ENCODE results near the gene ITPRIPL1.

ITPRIPL1 gene

DNA sequence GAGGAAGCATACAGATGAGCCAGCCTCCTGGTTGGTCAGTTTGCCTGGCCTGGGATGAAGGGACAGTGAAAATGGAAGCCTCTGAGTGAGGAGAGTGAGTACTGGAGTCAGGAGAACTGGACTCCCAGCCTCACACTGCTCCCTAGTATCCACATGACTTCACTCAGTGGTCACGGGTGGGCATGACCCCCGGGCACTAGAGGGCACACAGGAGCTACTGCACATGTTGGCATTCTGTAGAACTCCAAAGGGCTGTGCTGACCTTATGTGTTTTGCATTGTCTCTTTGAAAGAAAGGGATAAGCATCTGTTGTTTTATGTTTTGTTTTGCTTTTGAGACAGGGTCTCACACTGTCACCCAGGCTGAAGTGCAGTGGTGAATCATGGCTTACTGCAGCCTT lies 34.2 kb downstream of the ITPRIPL1 start:
- TF ChIP-seq, protein P1, sequence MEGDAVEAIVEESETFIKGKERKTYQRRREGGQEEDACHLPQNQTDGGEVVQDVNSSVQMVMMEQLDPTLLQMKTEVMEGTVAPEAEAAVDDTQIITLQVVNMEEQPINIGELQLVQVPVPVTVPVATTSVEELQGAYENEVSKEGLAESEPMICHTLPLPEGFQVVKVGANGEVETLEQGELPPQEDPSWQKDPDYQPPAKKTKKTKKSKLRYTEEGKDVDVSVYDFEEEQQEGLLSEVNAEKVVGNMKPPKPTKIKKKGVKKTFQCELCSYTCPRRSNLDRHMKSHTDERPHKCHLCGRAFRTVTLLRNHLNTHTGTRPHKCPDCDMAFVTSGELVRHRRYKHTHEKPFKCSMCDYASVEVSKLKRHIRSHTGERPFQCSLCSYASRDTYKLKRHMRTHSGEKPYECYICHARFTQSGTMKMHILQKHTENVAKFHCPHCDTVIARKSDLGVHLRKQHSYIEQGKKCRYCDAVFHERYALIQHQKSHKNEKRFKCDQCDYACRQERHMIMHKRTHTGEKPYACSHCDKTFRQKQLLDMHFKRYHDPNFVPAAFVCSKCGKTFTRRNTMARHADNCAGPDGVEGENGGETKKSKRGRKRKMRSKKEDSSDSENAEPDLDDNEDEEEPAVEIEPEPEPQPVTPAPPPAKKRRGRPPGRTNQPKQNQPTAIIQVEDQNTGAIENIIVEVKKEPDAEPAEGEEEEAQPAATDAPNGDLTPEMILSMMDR (conservative IDR thresholded peaks at IDR 0.05): peak; percentile 31
- TF ChIP-seq ZFX (IDR thresholded peaks at IDR 0.05): no peak
- H3K27ac ChIP-seq: no peak overlapping the region

DNA sequence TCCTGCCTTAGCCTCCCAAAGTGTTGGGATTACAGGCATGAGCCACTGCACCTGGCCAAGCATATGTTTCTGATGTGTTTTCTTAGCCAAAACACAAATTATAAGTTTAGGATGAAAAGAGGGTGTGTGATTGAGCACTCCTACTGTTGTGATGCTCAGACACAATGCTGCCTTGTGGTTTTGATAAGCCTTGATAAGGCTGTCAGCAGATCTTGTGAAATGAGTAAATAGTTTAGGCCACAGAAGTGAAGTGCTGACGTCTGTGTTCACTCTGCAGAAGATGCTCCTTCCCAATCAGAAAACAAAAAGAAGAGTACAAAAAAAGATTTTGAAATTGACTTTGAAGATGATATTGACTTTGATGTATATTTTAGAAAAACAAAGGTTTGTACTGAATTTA lies 34.7 kb downstream of the ITPRIPL1 start:
- TF ChIP-seq, protein P1 (conservative IDR thresholded peaks at IDR 0.05): no peak
- TF ChIP-seq ZFX (IDR thresholded peaks at IDR 0.05): no peak
- H3K27ac ChIP-seq: no peak overlapping the region

DNA sequence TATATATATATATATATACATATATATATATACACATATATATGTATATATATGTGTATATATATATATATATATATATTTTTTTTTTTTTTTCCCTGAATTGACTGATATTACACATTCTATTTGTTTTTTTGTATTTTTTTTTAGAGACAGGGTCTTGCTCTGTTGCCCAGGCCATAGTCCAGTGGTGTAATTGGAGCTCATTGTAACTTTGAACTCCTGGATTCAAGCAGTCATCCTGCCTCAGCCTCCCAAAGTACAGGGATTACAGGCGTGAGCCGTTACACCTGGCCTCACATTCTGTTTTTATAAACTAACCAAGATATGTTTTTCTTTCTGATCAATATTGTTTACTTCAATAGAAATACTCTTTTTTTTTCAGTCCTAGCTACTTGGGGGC lies 36.6 kb downstream of the ITPRIPL1 start:
- H3K27ac ChIP-seq: no peak overlapping the region
- TF ChIP-seq, protein P1 (conservative IDR thresholded peaks at IDR 0.05): no peak
- TF ChIP-seq ZFX (IDR thresholded peaks at IDR 0.05): no peak

DNA sequence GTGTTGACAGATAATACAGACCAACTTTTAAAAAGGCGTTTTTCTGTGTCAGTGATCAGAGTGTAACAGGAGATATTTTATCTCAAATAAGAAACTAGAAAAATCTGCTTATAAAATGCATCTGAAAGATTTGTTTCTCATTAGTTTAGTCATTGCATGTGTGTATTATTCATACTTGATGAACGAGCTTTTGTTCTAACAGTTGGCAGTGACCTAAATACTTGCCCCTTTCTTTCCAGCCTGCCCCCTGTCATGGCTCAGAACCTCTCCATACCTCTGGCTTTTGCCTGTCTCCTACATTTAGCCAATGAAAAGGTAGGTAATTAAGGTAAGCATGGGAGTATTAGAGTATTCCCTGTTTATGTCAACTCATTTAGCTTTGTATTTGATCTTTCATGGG lies 44.1 kb downstream of the ITPRIPL1 start:
- no peak overlapping the region for H3K27ac ChIP-seq
- no peak for TF ChIP-seq ZFX (IDR thresholded peaks at IDR 0.05)
- TF ChIP-seq, protein P1 (conservative IDR thresholded peaks at IDR 0.05): no peak

DNA sequence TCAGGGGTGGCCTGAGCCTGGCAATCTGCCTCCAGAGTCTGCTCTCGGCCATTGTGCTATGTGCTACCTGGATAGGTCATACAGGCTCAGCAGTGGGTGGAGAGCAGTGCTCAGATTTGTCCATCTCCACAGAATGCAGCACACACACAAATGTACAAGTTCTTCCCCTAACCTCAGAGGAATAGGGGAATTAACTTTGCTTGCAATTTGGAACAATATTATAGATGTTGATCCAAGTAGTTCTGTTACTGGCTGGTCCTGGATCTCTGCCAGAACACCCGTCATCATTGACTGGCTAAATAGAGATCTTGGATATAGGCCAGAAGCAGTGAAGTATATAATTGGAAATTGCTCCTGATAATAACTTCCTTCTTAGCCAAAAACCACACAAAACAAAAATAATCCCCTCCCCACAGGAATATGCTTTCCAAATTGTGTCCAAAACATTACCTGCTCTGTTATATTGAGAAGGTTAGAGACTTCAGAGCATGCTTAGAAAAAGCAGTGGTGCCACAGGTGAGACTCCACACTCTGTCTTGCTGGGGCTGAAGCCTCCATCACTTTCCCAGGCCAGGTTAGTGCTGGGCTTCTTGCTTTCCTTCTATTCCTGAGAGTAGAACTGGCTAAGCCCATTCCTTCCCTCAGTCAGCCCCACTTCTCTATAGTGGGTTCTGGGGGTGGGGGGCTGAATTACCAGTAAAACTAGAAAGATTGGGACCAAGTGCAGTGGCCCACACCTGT lies 49.3 kb downstream of the ITPRIPL1 start:
- H3K27ac ChIP-seq: 0 out of 2 replicates have a peak overlapping the region, but pooled peaks have one; percentile 17
- no peak for TF ChIP-seq ZFX (IDR thresholded peaks at IDR 0.05)
- TF ChIP-seq, protein P1 (conservative IDR thresholded peaks at IDR 0.05): no peak

Measured in C4-2B (cell line).